ENCODE measurements around the gene RAET1G. TPM values are rescaled to one million over a fixed set of nuclear protein-coding genes. Genes with fewer than 3 reads are reported as not detected.
A peak's percentile ranks its signal among the peaks of the same experiment; 100 is the strongest.
"Not testable (repeated sequence)": the region's sequence is repeated elsewhere in the genome, so short reads cannot be mapped to it uniquely, and the experiment has no call there.

RAET1G gene
- total and polyA plus RNA-seq, 12 donors, result 0.22 to 40.7 (median 11.6) TPM

GRCh38 chr6:149924933-149925252 lies 2.0 kb upstream of the RAET1G start:
- peaks cover 7% of the 10 kb centered on the region for H3K27me3 ChIP-seq
- H3K4me3 ChIP-seq, result no peak overlapping the region
- DNase-seq, result peak in 5 of 7 donors; percentile 37 to 62 (median 50)
- TF ChIP-seq POLR2A (IDR thresholded peaks at IDR 0.05) (no peak), CTCF (IDR thresholded peaks at IDR 0.05) (no peak)
- H3K27ac ChIP-seq, result no peak overlapping the region
- 64 to 70% (median 67%) methylated on average over 2 to 4 of the region's 4 CpGs for WGBS, 4 donors
- no peaks in the 10 kb centered on the region for H3K36me3 ChIP-seq (replicated peaks in 1 of 2)
- intact Hi-C loops (cut with DNase I), result loop anchor here (5.0 to 10.0 kb wide), 3 partner anchors 60 to 200 kb away; partner anchors contain the start of gene LRP11 (in 2 of the 2)
- no peaks in the 10 kb centered on the region for H3K9me3 ChIP-seq (replicated peaks in 1 of 3)
- peaks cover 10 to 16% of the 10 kb centered on the region in 2 donors for H3K4me1 ChIP-seq (replicated peaks in 1 of 2)

GRCh38 chr6:149924206-149924932 lies 1.4 kb upstream of the RAET1G start:
- Histone ChIP-seq H3K27ac (no peak overlapping the region), H3K27me3 (peaks cover 3% of the 10 kb centered on the region), H3K4me1 (replicated peaks in 1 of 2) (peaks cover 10 to 16% of the 10 kb centered on the region in 2 donors), H3K36me3 (replicated peaks in 1 of 2) (no peaks in the 10 kb centered on the region), H3K4me3 (no peak overlapping the region), H3K9me3 (replicated peaks in 1 of 3) (no peaks in the 10 kb centered on the region)
- TF ChIP-seq CTCF (IDR thresholded peaks at IDR 0.05) (no peak), POLR2A (IDR thresholded peaks at IDR 0.05) (no peak)
- 82 to 90% (median 83%) methylated on average over 6 to 9 of the region's 9 CpGs for WGBS, 4 donors
- intact Hi-C loops (cut with DNase I), result loop anchor here (10.0 kb wide), 2 partner anchors 60 to 200 kb away; partner anchors contain the start of gene LRP11 (in 2 of the 2)
- DNase-seq, result peak in 2 of 7 donors; percentile 17 to 43

GRCh38 chr6:149923327-149923986 lies 536 bp upstream of the RAET1G start:
- Histone ChIP-seq H3K9me3 (replicated peaks in 1 of 3) (no peaks in the 10 kb centered on the region), H3K27ac (no peak overlapping the region), H3K4me1 (replicated peaks in 1 of 2) (peaks cover 10 to 16% of the 10 kb centered on the region in 2 donors), H3K27me3 (no peaks in the 10 kb centered on the region), H3K4me3 (peak overlapping the region in 2 of 4 donors; percentile 50 to 51), H3K36me3 (replicated peaks in 1 of 2) (no peaks in the 10 kb centered on the region)
- 24 to 30% (median 27%) methylated on average over 24 to 33 of the region's 33 CpGs for WGBS, 4 donors
- intact Hi-C loops (cut with DNase I), result loop anchor here (10.0 kb wide), 2 partner anchors 59 to 199 kb away; partner anchors contain the start of gene LRP11 (in 2 of the 2)
- peak in 2 of 7 donors; percentile 25 to 39 for DNase-seq
- TF ChIP-seq POLR2A (IDR thresholded peaks at IDR 0.05) (no peak), CTCF (IDR thresholded peaks at IDR 0.05) (no peak)

DNA sequence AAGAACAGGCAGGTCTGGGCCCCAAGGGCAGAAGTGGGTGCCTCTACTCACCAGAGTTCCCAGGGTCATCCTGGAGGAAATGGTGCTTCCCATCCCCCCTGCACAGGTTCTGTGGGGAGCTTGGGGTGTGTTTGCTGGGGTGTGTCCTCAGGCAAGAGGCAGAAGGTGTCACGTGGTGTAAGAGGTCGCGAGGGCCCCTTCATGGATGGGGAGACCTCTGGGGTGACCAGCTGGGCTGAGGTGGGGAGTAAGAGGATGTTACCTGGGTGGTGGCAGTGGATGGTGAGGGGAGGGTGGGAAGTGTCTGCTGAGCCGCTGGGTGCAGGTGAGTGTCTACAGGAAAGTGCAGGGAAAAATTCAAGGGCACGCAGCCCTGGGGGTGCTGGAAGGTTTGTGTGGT lies 830 bp downstream of the RAET1G start:
- intact Hi-C loops (cut with DNase I), result loop anchor here (10.0 kb wide), 2 partner anchors 57 to 197 kb away; partner anchors contain the start of gene LRP11 (in 2 of the 2)
- not testable (repeated sequence) for H3K9me3 ChIP-seq (replicated peaks in 1 of 3); H3K27me3 ChIP-seq; H3K36me3 ChIP-seq (replicated peaks in 1 of 2); H3K27ac ChIP-seq; H3K4me3 ChIP-seq
- WGBS, 4 donors, result 39 to 48% (median 44%) methylated on average over 5 of the region's 5 CpGs
- peak in 1 of 7 donors; percentile 49 for DNase-seq
- peaks cover 10 to 16% of the 10 kb centered on the region in 2 donors for H3K4me1 ChIP-seq (replicated peaks in 1 of 2)
